HCT116 (cell line): ENCODE results near the gene ATAT1.

Source experiments
- CBX3 ChIP-seq: IDR thresholded peaks from 2 replicates; pipeline ENCODE4 v1.6.1; 2012; ENCODE audit warnings: low read depth
- CEBPB ChIP-seq: IDR thresholded peaks from 2 replicates; pipeline ENCODE4 v1.6.1; 2012; ENCODE audit warnings: low read depth
- CTCF ChIP-seq, 3 experiments: fragments of 200-600 bp in 1 of 3; sonication (generic) in 1 of 3; IDR thresholded peaks in 2 of 3; conservative IDR thresholded peaks in 1 of 3; 2 replicates each; pipeline ENCODE4 v1.5.1; 2012 to 2017; ENCODE audit warnings: low read depth in 2 of 3, low read length in 2 of 3, antibody characterized with exemption in 1 of 3, borderline replicate concordance in 1 of 3, control low read depth in 1 of 3, mild to moderate bottlenecking in 1 of 3, mixed read lengths in 1 of 3, mixed run types in 1 of 3, moderate library complexity in 1 of 3; ENCODE audit not compliant: insufficient read depth in 1 of 3
- ELF1 ChIP-seq: IDR thresholded peaks from 2 replicates; pipeline ENCODE4 v1.6.1; 2012; ENCODE audit warnings: low read depth, borderline replicate concordance
- EZH2 ChIP-seq: fragments of 200-600 bp; sonication (generic); IDR thresholded peaks from 2 replicates; pipeline ENCODE4 v1.6.1; 2017; ENCODE audit warnings: antibody characterized with exemption, mixed run types
- EZH2phosphoT487 ChIP-seq: fragments of 200-600 bp; IDR thresholded peaks from 2 replicates; pipeline ENCODE4 v1.6.1; 2018; ENCODE audit warnings: antibody characterized with exemption, borderline replicate concordance
- JUND ChIP-seq: IDR thresholded peaks from 2 replicates; pipeline ENCODE4 v1.6.1; 2012
- POLR2A ChIP-seq: IDR thresholded peaks from 2 replicates; pipeline ENCODE4 v1.7.0; 2011; ENCODE audit warnings: borderline replicate concordance; ENCODE audit not compliant: insufficient read depth, insufficient read length; ENCODE audit errors: extremely low read depth
- RAD21 ChIP-seq: IDR thresholded peaks from 2 replicates; pipeline ENCODE4 v1.6.1; 2012; ENCODE audit warnings: low read depth, mild to moderate bottlenecking
- SP1 ChIP-seq: IDR thresholded peaks from 2 replicates; pipeline ENCODE4 v1.6.1; 2012; ENCODE audit warnings: low read depth
- TCF7L2 ChIP-seq: IDR thresholded peaks from 2 replicates; pipeline ENCODE4 v1.7.0; 2011; ENCODE audit warnings: borderline replicate concordance, inconsistent platforms; ENCODE audit not compliant: insufficient read depth, insufficient read length; ENCODE audit errors: extremely low read depth
- YY1 ChIP-seq: IDR thresholded peaks from 2 replicates; pipeline ENCODE4 v1.6.1; 2011; ENCODE audit warnings: low read length, low read depth, moderate library complexity, mild to moderate bottlenecking; ENCODE audit not compliant: insufficient replicate concordance; ENCODE audit errors: extremely low read depth
- ZNF274 ChIP-seq: fragments of 200-500 bp; sonication (Bioruptor generic); IDR thresholded peaks from 2 replicates; pipeline ENCODE4 v1.6.1; 2014; ENCODE audit warnings: mild to moderate bottlenecking, low read depth, low read length, inconsistent platforms
- TF ChIP-seq, protein P1 (sequence below): IDR thresholded peaks from 2 replicates; pipeline ENCODE4 v1.6.1; 2012; ENCODE audit warnings: low read depth

DNA sequence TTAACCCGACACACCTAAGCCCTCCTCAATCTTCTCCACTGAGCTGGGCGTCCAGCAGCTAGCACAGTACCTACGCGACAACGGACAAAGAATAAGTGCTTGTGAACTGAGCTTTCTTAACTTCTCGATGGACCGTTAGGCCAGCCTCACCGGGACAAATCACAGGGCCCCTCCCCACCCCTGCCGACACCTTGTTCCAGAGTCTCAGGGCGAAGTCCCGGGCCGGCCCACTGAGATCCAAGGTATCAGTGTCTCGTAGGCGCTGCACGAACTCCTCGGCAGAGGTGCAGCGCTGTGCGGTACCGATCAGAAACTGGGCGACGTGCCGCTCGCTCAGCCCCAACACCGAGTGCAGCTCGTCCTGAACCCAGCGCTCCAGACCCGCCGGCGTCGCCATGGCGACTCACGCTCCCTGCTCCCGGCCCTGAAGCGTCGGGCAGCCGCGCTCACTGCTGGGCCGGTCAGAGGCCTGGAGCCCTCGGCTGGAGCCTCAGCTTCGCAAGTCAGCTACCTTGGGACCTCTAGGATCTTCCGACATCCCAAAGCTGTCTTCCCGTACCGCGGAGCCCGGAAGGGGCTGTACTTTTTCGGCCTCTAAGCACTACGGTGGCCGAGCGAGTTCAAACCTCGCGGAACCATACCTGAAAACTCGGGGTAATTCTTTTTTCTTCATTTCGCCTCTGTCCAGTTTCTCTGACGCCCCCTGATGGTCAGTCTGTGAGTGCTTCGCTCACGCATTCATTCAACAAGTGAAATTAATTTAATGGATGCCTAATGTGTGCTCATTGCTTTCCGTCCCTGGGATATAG lies 46.0 kb downstream of the ATAT1 start, which contains the start of gene DHX16:
- TF ChIP-seq EZH2: no peak
- peak; percentile 84 to 92 (median 88) for TF ChIP-seq CTCF (IDR thresholded peaks at IDR 0.05 in 2 of 3, conservative IDR thresholded peaks at IDR 0.05 in 1 of 3; ENCODE audit: borderline replicate concordance in 1 of 3, insufficient read depth in 1 of 3, low read depth in 2 of 3, low read length in 2 of 3)
- TF ChIP-seq YY1: peak; percentile 80
- peak; percentile 80 for TF ChIP-seq RAD21
- peak; percentile 76 for TF ChIP-seq SP1
- peak; percentile 90 for TF ChIP-seq ELF1
- no peak; the same call in 1 of the 2 replicates for TF ChIP-seq CEBPB
- peak; percentile 9 for TF ChIP-seq TCF7L2
- no peak for TF ChIP-seq EZH2phosphoT487
- peak; percentile 42 for TF ChIP-seq POLR2A
- no peak for TF ChIP-seq ZNF274
- TF ChIP-seq, protein P1, sequence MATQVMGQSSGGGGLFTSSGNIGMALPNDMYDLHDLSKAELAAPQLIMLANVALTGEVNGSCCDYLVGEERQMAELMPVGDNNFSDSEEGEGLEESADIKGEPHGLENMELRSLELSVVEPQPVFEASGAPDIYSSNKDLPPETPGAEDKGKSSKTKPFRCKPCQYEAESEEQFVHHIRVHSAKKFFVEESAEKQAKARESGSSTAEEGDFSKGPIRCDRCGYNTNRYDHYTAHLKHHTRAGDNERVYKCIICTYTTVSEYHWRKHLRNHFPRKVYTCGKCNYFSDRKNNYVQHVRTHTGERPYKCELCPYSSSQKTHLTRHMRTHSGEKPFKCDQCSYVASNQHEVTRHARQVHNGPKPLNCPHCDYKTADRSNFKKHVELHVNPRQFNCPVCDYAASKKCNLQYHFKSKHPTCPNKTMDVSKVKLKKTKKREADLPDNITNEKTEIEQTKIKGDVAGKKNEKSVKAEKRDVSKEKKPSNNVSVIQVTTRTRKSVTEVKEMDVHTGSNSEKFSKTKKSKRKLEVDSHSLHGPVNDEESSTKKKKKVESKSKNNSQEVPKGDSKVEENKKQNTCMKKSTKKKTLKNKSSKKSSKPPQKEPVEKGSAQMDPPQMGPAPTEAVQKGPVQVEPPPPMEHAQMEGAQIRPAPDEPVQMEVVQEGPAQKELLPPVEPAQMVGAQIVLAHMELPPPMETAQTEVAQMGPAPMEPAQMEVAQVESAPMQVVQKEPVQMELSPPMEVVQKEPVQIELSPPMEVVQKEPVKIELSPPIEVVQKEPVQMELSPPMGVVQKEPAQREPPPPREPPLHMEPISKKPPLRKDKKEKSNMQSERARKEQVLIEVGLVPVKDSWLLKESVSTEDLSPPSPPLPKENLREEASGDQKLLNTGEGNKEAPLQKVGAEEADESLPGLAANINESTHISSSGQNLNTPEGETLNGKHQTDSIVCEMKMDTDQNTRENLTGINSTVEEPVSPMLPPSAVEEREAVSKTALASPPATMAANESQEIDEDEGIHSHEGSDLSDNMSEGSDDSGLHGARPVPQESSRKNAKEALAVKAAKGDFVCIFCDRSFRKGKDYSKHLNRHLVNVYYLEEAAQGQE: no peak
- TF ChIP-seq CBX3: peak; percentile 84; the same call in 1 of the 2 replicates
- TF ChIP-seq JUND: no peak
